Stimulated activated CD4-positive, alpha-beta T cell treated with anti-CD3 and anti-CD28 coated beads, Interleukin-4, amount 100 ng/mL, for 48 hours (primary cell): ENCODE data around the gene RSPO3.
"Not testable (repeated sequence)": the region's sequence is repeated elsewhere in the genome, so short reads cannot be mapped to it uniquely, and the experiment has no call there.

ENCODE experiments used
- DNase-seq, 2 donors: peaks; one replicate each; pipeline ENCODE4 v3.0.0-alpha.2; 2020; ENCODE audit warnings: low read depth in 2 of 2

Gene RSPO3

DNA sequence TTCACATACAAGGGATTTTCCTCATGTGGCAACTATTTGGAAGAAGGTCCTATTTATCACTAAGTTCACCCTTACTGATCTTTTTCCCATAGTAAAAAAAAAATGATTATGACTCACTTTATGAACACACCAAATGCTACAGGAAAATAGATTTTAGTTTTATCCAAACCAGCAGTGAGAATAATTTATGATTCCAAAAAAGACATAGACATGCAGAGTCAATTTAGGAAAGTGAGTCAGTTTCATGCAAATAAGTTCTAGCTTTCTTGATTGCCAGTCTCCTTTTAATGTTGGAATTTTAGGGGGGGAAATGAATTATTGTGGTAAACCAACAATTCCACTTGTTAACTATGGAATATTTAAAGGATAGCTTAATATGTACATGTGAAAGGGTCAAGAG lies 84.2 kb downstream of the RSPO3 start:
- no peak for DNase-seq

DNA sequence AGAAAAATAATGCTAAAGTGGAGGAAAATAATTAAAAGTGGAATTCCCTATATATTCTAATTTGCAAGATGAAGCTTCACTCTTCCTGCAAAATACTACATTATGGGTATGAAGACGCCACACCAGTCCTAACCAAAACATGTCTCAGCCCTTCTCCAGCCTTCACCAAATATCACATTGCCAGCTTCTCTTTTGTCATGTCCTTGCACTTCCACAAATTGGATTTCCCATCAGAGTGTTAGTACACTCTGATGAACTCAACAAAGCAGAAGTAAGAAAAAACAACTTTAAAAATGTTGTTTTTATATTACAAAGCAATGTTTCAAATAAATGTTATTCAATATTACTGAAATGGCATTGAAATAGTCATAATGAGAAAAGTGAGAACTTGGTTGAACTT lies 85.8 kb downstream of the RSPO3 start:
- no peak for DNase-seq

DNA sequence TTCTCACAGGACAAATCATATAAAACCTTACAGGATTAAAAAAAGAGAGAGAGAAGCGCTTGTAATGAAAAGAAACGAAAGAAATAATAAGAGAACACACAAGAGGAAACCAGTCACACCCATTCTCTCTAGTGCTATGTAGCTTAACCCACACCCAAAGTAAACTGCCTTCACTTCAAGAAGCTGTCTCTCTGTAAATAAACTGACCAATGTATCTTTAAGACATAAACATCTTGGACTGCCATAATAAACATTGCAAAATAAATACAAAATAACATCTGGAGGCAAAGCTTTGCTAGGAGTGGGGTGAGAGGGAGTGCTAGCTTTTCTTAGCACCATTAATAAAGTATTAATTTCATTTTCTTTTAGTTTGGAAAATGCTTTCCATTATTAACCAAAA lies 86.6 kb downstream of the RSPO3 start:
- no peak for DNase-seq

DNA sequence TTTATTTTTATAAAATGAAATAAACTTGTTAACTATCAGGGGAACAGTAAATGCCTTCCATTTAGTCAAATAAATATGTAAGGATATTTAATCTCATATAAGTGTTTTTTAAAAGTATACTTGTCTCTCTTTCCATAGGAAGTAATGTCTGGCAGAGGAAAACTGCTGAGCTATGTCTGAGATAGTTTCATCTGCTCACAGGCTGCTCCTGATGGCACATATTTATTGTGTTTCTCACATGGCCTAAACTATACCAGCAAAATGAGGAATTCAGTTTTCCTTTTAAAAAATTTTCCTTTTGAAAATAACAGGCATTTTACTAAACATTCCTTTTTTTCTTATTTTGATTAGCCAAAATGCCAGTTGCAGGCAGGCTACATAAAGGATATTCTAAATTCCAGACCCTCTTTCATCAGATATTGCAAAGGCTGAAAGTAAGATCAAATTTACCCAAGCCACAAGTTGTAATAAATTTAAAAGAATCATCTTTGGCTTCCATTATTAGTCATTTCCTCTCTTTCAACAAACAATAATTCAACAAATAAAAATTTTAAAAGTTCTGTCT lies 88.1 kb downstream of the RSPO3 start:
- DNase-seq: no peak

DNA sequence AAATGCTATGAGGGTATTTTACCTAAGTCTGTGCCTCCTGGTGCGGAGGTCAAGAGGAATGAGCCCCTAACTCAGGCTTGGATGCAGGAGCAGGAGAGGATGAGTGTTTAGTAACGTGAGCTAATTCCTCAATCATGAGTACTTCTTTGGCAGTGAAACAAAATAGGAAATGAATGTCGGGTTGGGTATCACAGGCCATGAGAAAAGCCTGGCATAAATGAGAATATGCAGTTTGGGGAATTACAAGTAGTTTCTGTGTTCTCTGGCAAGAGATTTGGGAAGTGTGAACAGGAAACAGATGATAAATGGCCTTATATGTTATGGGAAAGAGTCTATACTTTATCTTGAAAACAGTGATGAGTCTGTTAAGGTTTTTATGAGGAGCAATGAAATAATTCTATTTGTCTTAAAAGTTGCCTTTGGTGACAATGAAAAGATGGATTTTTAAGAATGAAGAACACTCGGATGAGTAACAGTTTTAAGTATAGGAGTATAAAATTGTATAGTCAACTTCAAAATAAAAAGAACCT lies 89.2 kb downstream of the RSPO3 start:
- DNase-seq: no peak

DNA sequence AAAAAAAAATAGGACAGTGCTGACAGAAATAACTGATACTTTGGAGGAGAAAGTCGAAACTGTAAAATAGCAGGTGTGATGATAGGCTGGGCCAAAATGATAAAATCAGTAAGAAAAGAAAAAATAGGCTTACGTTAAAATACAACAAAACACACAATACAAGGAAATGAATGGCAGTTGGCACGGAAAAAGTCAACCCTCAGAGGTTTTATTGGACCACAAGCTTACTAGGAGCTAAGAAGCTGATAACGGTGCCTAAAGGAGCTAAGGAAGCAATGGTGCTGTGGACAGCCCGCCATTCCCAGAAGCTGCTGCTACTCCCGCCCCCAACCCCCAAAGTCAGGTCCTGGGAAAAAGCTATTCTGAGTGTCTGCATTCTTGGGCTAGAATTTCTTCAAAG lies 92.3 kb downstream of the RSPO3 start:
- DNase-seq: no peak

DNA sequence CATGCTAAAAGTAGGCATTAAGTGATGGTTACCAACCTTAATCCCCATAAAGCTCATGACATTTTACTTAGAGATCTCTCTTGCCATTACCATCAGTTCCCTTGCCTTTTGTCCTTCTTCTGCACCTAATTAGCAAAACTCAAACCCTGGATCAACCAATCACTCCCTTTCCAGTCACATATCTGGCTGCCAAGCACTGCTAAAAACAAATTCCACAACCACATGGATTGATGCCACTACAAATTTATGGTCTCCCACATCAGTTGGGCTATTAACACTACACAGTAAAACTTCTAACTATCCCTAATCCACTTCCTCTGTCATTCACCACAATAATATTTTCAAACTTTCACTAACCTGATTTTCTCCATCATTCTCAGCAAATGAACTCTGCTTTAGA lies 93.9 kb downstream of the RSPO3 start:
- DNase-seq: no peak

DNA sequence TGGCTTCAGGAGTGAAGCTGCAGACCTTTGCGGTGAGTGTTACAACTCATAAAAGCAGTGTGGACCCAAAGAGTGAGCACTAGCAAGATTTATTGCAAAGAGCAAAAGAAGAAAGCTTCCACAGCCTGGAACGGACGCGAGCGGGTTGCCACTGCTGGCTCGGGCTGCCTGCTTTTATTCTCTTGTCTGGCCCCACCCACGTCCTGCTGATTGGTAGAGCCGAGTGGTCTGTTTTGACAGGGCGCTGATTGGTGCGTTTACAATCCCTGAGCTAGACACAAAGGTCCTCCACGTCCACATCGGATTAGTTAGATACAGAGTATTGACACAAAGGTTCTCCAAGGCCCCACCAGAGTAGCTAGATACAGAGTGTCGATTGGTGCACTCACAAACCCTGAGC lies 95.6 kb downstream of the RSPO3 start:
- not testable (repeated sequence) for DNase-seq

DNA sequence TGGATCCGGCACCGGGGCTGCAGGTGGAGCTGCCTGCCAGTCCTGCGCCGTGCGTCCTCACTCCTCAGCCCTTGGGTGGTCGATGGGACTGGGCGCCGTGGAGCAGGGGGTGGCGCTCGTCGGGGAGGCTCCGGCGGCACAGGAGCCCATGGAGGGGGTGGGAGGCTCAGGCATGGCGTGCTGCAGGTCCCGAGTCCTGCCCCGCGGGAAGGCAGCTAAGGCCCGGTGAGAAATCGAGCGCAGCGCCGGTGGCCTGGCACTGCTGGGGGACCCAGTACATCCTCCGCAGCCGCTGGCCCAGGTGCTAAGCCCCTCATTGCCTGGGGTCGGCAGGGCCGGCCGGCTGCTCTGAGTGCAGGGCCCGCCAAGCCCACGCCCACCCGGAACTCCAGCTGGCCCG lies 96.1 kb downstream of the RSPO3 start:
- DNase-seq: not testable (repeated sequence)

DNA sequence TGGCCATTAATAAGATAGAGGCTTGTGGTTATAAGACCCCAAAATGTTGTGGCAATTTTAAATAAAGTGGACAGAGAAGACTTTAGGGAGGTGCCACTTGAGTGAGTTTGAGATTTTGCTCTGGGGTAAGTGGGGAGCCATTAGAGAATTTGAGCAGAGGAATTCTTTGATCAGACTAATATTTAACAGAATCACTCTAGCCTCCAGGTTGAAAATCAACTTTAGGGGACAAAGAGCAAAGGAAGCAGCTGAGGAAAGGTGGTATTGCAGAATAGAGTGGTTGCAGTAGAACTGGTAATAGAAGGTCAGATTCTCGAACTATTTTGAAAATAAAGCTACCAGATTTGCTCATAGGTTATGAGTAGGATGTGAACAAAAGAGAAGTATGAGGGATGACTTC lies 97.5 kb downstream of the RSPO3 start:
- no peak for DNase-seq

DNA sequence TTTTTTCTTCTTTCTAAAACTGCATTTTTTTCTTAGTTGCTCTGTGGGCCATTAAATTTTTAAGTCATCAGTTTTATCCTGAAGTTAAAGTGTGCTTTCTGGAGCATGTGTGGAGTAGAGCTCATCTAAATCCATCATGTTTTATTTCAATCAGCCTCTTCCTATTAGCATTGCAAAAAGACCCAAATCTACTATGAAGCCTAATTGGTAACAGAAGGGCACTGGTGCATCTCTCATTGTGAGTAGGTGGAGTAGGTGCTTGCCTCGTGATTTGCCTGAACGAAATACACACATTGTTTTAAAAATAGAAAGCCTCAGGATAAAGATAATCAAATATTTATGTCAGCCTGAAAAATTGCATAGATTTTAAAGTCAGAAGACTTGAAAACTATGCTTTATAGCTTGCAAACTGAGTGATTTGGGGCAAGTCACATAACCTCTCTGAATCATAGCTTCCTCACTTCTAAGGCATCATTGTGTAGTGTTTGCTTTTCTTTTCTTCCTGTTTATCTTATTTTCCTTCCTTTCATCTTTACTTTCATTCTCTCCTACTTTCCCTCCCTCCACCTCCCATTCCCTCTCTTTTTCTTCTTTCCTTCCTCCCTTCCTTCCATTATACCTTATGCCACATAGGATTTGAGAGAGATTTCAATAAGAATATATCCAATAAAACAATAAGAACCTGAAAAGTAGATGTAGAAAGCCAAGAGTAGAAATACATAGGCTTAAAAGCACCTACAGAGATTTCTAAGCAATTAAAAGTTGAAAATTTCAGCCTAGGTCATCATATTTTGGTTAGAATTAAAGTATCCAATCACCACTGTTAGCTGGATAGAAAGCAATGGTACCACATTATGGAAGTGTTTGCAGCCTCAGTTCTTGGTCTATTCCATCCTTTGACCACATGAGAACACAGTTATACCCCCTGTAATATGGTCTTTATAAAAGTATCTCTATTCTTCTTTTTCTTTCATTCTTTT lies 98.6 kb downstream of the RSPO3 start:
- DNase-seq: no peak

DNA sequence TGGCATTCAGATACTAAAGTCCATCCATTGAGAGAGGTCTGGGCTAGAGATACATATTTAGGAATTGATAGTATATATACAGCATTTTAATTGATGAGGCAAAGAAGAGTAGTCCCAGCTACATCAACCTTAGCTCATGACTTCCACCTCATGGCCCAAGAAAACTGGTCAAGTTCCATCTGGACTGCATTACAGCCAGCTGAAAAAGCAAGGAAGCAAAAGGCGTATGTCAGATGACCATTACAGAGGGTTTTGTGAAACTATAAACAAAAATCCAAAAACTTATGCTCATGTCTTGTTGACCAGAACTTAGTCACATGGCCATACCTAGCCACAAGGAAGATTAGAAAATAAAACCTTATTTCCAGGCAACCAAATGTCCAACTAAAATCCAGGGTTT lies 101.4 kb downstream of the RSPO3 start:
- DNase-seq: no peak

DNA sequence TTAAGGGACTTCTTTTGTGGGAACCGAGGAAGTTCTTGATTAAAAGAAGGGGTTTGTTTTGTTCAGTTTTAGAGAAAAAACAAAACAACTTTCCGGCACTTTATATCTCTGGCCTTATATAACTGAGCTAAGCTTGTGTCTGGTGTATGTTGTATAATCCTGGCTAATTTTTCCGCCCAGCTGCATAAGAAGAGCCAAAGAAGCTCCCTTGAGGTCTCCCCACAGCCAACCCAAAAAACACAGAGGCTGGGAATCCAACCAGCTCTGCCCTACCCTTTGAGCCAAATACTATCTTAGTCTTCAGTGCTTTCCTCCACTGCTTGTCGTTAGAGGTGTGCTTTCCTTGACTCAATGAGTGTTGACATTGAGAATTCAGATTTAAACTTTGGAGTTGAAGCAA lies 102.7 kb downstream of the RSPO3 start:
- DNase-seq: no peak

DNA sequence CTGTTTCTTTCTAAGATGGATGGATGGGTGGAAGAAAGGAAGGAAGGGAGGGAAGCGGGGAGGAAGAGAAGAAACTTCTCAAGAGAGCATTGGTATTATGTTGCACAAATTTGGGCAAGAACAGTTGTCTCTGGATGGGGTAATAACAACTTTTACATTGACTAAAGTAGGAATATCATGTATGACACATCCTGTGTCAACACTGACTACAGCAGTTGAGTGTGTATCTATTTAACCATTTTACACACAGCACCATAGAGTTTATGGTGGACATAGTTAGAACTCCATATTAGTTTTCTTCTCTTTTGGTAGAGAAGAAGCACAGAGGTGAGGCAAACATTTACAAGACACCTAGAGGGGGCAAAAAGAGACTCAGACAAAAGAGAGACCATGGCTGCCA lies 103.9 kb downstream of the RSPO3 start:
- DNase-seq: no peak

DNA sequence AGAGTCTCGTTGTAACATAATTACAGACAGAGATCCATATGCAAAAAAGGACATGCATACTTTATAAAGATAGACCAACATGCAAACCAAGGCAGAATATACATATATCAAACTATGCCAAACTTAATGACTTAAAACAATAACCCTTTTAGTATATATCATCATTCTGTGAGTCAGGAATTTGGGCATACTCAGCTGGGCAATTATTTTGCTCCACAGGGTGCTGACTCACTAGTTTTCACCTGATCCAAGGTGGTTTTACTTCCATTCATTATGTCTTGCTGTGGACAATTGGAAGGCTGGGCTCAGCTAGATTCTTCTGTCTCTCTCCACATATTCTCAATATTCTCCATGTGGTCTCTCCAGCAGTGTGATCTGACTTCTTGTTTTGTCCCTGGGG lies 107.0 kb downstream of the RSPO3 start:
- DNase-seq: no peak

DNA sequence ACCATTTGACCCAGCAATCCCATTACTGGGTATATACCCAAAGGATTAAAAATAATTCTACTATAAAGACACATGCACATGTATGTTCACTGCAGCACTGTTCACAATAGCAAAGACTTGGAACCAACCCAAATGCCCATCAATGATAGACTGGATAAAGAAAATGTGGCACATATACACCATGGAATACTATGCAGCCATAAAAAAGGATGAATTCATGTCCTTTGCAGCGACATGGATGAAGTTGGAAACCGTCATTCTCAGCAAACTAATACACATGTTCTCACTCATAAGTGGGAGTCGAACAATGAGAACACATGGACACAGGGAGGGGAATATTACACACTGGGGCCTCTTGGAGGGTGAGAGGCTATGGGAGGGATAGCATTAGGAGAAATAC lies 115.3 kb downstream of the RSPO3 start:
- not testable (repeated sequence) for DNase-seq

DNA sequence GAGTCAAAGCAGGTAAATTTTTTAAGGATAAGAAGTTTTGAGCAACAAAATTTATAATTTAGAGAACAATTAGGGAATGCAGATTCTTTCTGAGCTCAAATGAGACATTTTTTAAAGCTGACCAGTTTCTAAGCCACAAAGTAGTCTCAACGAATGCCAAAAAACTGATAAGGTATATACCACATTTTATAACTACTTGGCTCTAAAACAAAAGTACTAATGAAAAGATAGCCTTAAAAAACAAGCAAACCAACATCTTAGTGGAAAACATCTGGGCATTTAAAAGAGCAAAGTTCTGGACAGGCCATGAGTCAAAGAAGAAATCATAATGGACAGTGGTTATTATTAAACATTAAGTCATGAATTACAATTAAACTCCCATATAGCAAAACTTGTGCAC lies 125.0 kb downstream of the RSPO3 start:
- DNase-seq: no peak
